ENCODE measurements around the gene MTCL1.

MTCL1 gene

DNA sequence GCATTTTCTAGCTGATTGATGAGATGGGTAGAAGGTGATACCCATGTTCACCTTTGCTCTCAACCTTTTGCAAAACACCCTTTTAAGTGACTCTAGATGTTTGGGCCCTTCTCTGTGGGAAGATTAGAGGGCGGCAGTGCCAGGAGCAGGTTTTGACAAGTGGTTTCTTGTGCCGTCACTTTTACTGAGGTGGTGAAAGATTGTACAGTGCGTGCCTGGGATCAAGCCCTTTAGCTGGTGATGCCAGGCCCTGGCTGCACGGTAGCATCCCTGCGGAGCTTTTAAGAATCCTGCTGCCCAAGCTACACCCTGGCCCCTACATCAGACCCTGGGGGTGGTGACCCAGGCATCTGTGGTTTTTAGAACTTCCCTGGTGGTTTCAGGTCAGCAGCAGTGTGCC lies 29.1 kb downstream of the MTCL1 start:
- no peak overlapping the region for H3K4me3 ChIP-seq (ENCODE audit: low read depth, low read length)
- TF ChIP-seq, protein P1, sequence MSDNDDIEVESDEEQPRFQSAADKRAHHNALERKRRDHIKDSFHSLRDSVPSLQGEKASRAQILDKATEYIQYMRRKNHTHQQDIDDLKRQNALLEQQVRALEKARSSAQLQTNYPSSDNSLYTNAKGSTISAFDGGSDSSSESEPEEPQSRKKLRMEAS (IDR thresholded peaks at IDR 0.05; ENCODE audit: low read depth, low read length): no peak
- TF ChIP-seq MYC (IDR thresholded peaks at IDR 0.05; ENCODE audit: low read depth, low read length): no peak
- DNase-seq (ENCODE audit: low read depth): no peak

DNA sequence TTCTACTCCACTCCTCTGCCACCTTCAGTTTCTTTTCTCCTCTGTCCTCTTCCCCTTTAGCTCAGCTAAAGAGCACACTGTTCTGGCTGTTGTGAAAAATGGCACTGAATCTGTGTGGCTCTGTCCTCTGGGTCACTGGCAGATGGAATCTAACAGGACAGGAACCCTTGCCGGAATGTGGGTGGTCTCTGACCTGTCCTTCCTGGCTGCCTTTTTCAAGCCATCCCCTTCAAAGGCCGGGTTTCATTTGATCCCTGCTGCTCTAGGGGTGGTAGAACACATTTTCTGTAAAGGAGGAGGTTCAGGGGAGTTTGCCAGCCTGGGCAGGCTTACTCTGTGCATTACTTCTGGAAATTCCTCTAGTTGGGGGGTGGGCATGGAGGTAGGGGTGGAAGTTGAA lies 29.9 kb downstream of the MTCL1 start:
- TF ChIP-seq, protein P2, sequence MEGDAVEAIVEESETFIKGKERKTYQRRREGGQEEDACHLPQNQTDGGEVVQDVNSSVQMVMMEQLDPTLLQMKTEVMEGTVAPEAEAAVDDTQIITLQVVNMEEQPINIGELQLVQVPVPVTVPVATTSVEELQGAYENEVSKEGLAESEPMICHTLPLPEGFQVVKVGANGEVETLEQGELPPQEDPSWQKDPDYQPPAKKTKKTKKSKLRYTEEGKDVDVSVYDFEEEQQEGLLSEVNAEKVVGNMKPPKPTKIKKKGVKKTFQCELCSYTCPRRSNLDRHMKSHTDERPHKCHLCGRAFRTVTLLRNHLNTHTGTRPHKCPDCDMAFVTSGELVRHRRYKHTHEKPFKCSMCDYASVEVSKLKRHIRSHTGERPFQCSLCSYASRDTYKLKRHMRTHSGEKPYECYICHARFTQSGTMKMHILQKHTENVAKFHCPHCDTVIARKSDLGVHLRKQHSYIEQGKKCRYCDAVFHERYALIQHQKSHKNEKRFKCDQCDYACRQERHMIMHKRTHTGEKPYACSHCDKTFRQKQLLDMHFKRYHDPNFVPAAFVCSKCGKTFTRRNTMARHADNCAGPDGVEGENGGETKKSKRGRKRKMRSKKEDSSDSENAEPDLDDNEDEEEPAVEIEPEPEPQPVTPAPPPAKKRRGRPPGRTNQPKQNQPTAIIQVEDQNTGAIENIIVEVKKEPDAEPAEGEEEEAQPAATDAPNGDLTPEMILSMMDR (IDR thresholded peaks at IDR 0.05; ENCODE audit: low read depth, low read length): no peak
- no peak for TF ChIP-seq MYC (IDR thresholded peaks at IDR 0.05; ENCODE audit: low read depth, low read length)
- no peak overlapping the region for H3K4me3 ChIP-seq (ENCODE audit: low read depth, low read length)
- no peak for DNase-seq (ENCODE audit: low read depth)

DNA sequence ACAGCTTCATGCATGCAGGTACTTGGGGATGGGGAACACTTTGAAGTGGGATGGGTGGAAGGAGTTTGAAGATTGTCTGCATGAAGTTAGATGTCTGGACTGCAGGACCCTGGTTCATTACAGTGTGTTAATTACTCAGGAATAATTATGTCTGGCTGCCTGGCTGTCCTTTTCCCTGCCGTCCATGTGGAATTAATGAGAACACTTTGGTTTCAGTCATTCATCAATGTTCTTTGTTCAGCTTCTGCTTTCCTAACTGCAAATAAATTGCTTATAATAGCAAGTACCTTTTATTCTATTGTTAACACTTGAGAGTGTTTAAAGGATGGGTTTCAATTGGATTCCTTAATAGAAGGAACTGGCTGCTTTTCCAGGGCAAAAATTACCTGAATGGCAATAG lies 35.8 kb downstream of the MTCL1 start:
- no peak for TF ChIP-seq POLR2A (IDR thresholded peaks at IDR 0.05; ENCODE audit: extremely low read depth, insufficient read length)
- no peak for DNase-seq (ENCODE audit: low read depth)
- H3K4me3 ChIP-seq (ENCODE audit: low read depth, low read length): no peak overlapping the region

DNA sequence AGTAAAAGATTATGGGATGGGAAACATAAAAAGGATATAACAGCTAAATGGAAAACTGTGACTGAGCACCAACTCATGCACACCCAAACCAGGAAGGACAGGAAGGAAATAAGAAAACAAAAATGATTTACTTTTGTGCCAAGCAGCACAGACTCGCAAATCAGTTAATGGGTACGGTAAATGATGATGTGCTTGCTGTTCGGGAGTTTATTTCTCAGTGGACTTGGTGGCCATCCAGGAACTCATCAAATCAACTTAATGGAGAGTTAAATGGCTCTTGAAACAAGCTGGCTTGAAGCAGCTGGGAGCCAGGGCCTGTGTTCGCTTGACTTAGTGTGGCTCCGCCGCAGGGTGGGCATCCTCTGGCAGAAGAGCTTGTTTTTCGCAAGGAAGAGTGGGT lies 36.2 kb downstream of the MTCL1 start:
- TF ChIP-seq, protein P2 (IDR thresholded peaks at IDR 0.05; ENCODE audit: low read depth, low read length): no peak
- TF ChIP-seq POLR2A (IDR thresholded peaks at IDR 0.05; ENCODE audit: extremely low read depth, insufficient read length) (no peak), MYC (IDR thresholded peaks at IDR 0.05; ENCODE audit: low read depth, low read length) (no peak)
- TF ChIP-seq, protein P1 (IDR thresholded peaks at IDR 0.05; ENCODE audit: low read depth, low read length): no peak
- no peak for DNase-seq (ENCODE audit: low read depth)
- H3K4me3 ChIP-seq (ENCODE audit: low read depth, low read length): no peak overlapping the region

DNA sequence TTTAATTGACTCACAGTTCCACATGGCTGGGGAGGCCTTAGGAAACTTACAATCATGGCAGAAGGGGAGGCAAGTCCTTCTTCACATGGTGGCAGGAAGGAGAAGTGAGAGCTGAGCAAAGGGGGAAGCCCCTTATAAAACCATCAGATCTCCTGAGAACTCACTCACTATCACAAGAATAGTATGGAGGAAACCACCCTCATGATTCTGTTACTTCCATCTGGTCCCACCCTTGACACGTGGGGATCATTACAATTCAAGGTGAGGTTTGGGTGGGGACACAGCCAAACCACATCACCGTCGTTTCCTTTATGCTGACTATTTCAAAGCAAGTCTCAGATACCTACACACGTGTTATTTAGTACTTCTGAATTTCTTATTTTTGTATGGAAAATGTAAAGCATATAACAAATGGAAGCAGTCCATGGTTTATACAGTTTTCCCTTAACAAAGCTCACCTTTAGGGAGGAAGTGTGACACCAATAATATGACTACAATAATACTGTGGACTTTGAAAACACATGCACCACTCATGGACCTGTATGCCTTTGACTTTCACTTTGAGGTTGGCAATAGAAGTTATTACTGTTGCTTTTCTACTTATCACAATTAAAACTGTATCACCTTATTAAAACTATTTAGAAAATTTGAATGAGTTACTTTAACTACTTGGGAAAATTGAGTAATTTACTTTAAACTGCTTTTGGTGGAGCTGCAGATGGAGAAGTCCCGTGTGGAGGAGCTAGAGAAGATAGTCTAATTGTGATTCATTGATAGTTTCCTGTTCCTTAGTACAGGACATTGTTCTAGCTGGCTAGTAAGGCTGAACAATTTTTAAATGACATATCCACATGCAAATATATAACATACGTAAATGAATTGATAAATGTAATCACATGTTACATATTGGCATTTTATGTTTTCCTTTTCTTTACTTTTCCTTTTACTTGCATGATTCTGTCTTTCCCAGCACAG lies 37.3 kb downstream of the MTCL1 start:
- TF ChIP-seq, protein P2 (IDR thresholded peaks at IDR 0.05; ENCODE audit: low read depth, low read length): no peak
- TF ChIP-seq, protein P1 (IDR thresholded peaks at IDR 0.05; ENCODE audit: low read depth, low read length): no peak
- TF ChIP-seq MYC (IDR thresholded peaks at IDR 0.05; ENCODE audit: low read depth, low read length) (no peak), POLR2A (IDR thresholded peaks at IDR 0.05; ENCODE audit: extremely low read depth, insufficient read length) (no peak)
- DNase-seq (ENCODE audit: low read depth): no peak
- no peak overlapping the region for H3K4me3 ChIP-seq (ENCODE audit: low read depth, low read length)

DNA sequence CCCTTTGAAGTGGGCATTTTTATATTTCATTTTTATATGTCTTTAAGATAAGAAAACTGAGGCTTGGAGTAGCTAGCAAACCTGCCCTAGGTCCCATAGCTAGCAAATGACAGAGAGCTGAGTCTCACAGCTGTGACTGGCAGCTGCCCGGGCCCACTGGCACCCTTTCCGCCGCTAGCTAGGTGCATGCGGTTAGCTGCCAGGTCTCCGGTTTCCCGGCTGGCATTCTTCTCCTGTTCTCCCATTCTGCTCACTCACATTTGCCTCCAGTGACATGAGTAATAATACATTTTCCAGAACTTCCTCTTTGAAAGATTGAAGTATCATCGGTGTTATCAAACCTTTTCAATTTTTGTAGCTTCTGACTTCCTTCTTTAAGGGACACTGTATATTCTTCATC lies 38.7 kb downstream of the MTCL1 start:
- DNase-seq (ENCODE audit: low read depth): no peak
- H3K4me3 ChIP-seq (ENCODE audit: low read depth, low read length): no peak overlapping the region
- TF ChIP-seq, protein P1 (IDR thresholded peaks at IDR 0.05; ENCODE audit: low read depth, low read length): no peak
- TF ChIP-seq MYC (IDR thresholded peaks at IDR 0.05; ENCODE audit: low read depth, low read length) (no peak), POLR2A (IDR thresholded peaks at IDR 0.05; ENCODE audit: extremely low read depth, insufficient read length) (no peak)
- TF ChIP-seq, protein P2 (IDR thresholded peaks at IDR 0.05; ENCODE audit: low read depth, low read length): no peak

DNA sequence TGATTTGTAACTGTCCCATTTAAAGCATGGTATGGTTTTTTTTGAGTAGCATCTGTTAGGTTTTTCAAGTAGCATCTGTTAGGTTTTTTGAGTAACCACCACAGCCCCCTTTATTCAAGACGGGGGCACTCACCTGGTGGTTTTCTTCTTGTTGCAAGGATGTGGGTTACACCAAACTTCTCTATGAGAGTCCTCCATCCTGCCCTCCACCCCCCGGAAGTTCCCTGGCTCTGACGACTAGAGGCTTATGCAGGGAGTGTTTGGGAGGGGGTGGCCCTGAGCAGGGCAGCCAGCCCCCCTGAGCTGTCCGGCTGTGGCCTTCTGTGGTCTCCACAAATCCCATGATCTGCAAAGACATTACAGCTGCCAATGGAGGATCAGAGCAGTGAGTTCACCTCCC lies 39.3 kb downstream of the MTCL1 start:
- H3K4me3 ChIP-seq (ENCODE audit: low read depth, low read length): no peak overlapping the region
- no peak for DNase-seq (ENCODE audit: low read depth)
- TF ChIP-seq POLR2A (IDR thresholded peaks at IDR 0.05; ENCODE audit: extremely low read depth, insufficient read length) (no peak), MYC (IDR thresholded peaks at IDR 0.05; ENCODE audit: low read depth, low read length) (no peak)
- TF ChIP-seq, protein P1 (IDR thresholded peaks at IDR 0.05; ENCODE audit: low read depth, low read length): no peak
- TF ChIP-seq, protein P2 (IDR thresholded peaks at IDR 0.05; ENCODE audit: low read depth, low read length): no peak
